Neural progenitor cell (in vitro differentiated cells): ENCODE data around the gene SLIT2.

Source experiments
- EZH2 ChIP-seq: fragments of 200-600 bp; sonication (generic); IDR thresholded peaks from 2 replicates; pipeline ENCODE4 v1.6.1; 2017; ENCODE audit warnings: antibody characterized with exemption, mild to moderate bottlenecking, moderate library complexity
- TF ChIP-seq, protein P1 (sequence below): fragments of 200-600 bp; sonication (generic); IDR thresholded peaks from 2 replicates; pipeline ENCODE4 v1.5.1; 2017; ENCODE audit warnings: antibody characterized with exemption, mild to moderate bottlenecking

DNA sequence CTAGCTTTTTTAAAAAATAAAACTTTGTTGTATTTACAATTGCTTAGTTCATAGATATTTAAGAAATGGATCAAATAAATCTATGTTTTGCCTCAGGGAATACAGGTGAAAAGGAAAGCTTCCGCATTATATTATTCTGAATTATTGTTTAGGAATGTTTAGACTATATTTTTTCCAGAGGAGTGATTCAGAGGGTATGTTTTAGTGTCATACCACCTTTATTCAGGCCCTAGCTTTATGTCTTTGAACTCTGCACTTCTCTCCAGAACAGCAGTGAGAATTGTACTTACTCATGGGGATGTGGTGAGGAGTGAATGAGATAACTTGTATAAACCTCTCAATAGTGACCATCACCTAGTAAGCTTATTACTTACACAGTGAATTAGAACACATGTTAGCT is 14.0 kb downstream of the SLIT2 start:
- TF ChIP-seq, protein P1, sequence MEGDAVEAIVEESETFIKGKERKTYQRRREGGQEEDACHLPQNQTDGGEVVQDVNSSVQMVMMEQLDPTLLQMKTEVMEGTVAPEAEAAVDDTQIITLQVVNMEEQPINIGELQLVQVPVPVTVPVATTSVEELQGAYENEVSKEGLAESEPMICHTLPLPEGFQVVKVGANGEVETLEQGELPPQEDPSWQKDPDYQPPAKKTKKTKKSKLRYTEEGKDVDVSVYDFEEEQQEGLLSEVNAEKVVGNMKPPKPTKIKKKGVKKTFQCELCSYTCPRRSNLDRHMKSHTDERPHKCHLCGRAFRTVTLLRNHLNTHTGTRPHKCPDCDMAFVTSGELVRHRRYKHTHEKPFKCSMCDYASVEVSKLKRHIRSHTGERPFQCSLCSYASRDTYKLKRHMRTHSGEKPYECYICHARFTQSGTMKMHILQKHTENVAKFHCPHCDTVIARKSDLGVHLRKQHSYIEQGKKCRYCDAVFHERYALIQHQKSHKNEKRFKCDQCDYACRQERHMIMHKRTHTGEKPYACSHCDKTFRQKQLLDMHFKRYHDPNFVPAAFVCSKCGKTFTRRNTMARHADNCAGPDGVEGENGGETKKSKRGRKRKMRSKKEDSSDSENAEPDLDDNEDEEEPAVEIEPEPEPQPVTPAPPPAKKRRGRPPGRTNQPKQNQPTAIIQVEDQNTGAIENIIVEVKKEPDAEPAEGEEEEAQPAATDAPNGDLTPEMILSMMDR: no peak
- TF ChIP-seq EZH2: no peak
